IPS-20b (cell line): Measurements from ENCODE around the gene C2orf80.
"Not testable (repeated sequence)": the region's sequence is repeated elsewhere in the genome, so short reads cannot be mapped to it uniquely, and the experiment has no call there.

ENCODE experiments used
- H3K27ac ChIP-seq: one replicate; pipeline ENCODE4 v1.5.1; 2013; ENCODE audit warnings: low read length
- H3K27me3 ChIP-seq: 2 replicates; pipeline ENCODE4 v1.6.1; 2013; ENCODE audit warnings: mild to moderate bottlenecking, low read length, inconsistent platforms; ENCODE audit not compliant: insufficient read depth
- H3K36me3 ChIP-seq: 2 replicates; pipeline ENCODE4 v1.6.1; 2013; ENCODE audit warnings: low read depth, mild to moderate bottlenecking, inconsistent platforms, low read length, moderate library complexity; ENCODE audit not compliant: insufficient read depth
- H3K4me1 ChIP-seq: 2 replicates; pipeline ENCODE4 v1.6.1; 2013; ENCODE audit warnings: mild to moderate bottlenecking, control low read depth, inconsistent platforms, low read length, moderate library complexity; ENCODE audit not compliant: insufficient read depth
- H3K4me3 ChIP-seq: 2 replicates; pipeline ENCODE4 v1.5.1; 2013; ENCODE audit warnings: mild to moderate bottlenecking, low read length, inconsistent platforms
- H3K9ac ChIP-seq: 2 replicates; pipeline ENCODE4 v1.6.1; 2013; ENCODE audit warnings: low read depth, mild to moderate bottlenecking, inconsistent platforms, low read length, moderate library complexity
- H3K9me3 ChIP-seq: 2 replicates; pipeline ENCODE4 v1.6.1; 2013; ENCODE audit warnings: mild to moderate bottlenecking, low read depth, low read length, inconsistent platforms; ENCODE audit not compliant: insufficient read depth

Gene C2orf80

DNA sequence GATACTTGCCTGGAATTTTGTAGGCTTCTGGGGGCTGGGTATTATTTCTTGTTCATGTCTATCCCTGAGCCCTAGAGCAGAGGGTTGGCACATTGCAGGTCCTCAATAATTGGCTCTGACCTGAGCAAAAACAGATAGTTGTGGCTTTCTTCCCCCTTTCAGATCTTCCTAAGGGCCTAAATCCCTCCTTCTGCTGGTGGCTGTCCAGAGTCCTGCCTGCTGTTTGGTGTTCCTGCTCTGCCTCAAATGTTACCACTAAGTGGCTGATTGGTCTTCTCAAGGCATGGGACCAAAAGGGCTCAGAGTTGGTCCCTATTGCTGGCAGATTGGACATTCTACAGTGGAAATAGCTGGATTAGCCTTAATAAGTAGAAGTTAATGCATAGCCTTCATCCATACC, 42.8 kb downstream of the C2orf80 start:
- no peaks in the 10 kb centered on the region for H3K27me3 ChIP-seq
- H3K36me3 ChIP-seq = no peaks in the 10 kb centered on the region
- no peak overlapping the region for H3K9ac ChIP-seq
- no peak overlapping the region for H3K27ac ChIP-seq
- H3K4me3 ChIP-seq = no peak overlapping the region
- H3K4me1 ChIP-seq = peaks cover 11% of the 10 kb centered on the region; the same call in 1 of the 2 replicates
- peaks cover 6% of the 10 kb centered on the region; the same call in 1 of the 2 replicates for H3K9me3 ChIP-seq

DNA sequence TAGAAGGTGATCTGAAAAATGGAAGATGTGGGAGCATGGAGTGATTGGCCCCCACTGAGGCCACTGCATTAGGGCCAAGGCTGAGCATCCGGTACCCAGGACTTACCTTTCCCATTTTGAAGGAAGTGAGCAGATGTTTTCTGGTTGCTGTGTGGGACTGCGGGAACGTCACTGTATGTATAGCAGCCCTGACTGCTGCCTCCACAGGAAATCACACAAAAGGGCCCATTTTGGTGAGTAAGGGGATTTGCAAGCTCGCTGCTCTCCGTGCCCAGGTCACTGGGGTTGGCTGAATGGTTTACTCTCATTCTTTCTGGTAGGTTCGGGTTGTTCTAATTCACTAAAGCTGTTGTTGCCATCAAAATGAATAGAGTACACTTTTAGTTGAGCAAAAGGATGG, 43.8 kb downstream of the C2orf80 start, which contains the start of gene CRYGB:
CRYGB (minus strand) TSS at position 153 of the 400 bp plus-strand sequence; CDS start at position 115, 38 bp downstream.
- Histone ChIP-seq H3K4me3 (no peak within 1 kb of the TSS), H3K9me3 (no peaks in the 10 kb centered on the region), H3K9ac (no peak within 1 kb of the TSS), H3K27ac (no peak within 1 kb of the TSS), H3K36me3 (no peaks in the 10 kb centered on the region), H3K4me1 (peaks cover 11% of the 10 kb centered on the region; the same call in 1 of the 2 replicates), H3K27me3 (no peaks in the 10 kb centered on the region)

DNA sequence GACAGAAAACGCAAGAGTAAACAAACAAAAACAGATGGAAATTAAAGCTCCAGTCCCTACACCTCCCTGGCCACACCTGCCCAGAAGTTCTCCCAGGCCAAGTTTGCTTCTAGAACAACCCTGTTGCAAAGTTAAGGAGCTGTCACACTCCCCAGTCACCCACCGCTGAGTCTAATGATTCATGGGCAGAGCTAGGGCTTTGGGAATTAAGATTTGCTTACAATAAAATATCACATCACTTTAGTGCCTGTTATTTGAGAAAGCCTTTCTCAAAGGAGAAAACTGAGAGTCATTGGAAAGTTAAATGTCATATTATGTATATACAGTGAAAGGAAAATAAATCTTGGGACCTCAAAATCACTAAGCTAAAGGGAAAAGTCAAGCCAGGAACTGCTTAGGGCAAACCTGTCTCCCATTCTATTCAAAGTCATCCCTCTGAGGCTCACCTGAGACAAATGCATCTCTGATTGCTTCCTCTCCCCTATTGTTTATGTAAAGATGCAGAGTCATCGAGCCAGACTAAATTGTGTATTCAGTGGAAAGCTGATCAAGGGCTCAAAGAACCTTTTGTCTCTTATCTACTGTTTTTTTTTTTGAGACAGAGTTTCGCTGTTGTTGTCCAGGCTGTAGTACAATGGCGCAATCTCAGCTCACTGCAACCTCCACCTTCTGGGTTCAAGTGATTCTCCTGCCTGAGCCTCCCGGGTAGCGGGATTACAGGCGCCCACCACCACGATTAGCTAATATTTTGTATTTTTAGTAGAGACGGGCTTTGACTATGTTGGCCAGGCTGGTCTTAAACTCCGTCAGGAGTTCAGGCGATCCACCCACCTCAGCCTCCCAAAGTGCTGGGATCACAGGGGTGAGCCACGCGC, 46.7 kb downstream of the C2orf80 start:
- peaks cover 2% of the 10 kb centered on the region for H3K9me3 ChIP-seq
- H3K4me1 ChIP-seq = peaks cover 11% of the 10 kb centered on the region; the same call in 1 of the 2 replicates
- no peaks in the 10 kb centered on the region for H3K36me3 ChIP-seq
- peak overlapping the region; percentile 49; the same call in 1 of the 2 replicates for H3K9ac ChIP-seq
- H3K27me3 ChIP-seq = no peaks in the 10 kb centered on the region
- peak overlapping the region; percentile 1 for H3K27ac ChIP-seq
- H3K4me3 ChIP-seq = no peak overlapping the region

DNA sequence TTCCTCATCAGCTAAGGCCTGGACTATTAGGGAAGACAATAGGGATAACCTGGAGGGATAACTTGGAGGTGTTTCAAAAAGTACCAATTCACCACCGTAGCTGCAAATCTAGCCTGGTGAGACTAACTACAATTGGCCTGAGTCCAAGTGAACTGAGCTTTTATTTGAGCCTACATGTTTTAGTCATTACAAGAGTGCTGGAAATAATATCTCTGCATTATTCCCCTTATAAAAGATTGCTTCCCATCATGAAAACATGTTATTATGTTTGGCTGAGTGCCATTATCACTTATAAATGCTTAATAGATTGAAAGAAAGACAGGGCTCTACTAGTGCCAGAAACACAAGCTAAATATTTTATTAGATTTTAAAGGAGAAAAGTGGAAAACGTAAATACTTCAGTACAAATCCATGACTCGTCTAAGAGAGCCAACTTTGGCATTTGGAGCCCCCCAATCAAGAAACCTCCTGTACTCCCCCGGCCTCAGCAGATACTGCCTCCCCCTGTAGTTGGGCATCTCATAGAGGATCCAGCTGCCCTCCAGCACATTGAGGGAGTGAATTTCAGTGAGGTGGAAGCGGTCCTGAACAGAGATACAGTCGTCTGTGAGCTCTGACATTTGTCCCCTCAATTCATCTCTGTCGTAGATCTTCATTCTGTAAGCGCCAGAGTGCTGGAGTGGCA, 47.4 kb downstream of the C2orf80 start:
- Histone ChIP-seq H3K9me3 (peaks cover 5% of the 10 kb centered on the region), H3K27ac (peak overlapping the region; percentile 1), H3K27me3 (no peaks in the 10 kb centered on the region), H3K4me1 (peaks cover 11% of the 10 kb centered on the region; the same call in 1 of the 2 replicates), H3K4me3 (no peak overlapping the region), H3K9ac (peak overlapping the region; percentile 49; the same call in 1 of the 2 replicates), H3K36me3 (no peaks in the 10 kb centered on the region)

DNA sequence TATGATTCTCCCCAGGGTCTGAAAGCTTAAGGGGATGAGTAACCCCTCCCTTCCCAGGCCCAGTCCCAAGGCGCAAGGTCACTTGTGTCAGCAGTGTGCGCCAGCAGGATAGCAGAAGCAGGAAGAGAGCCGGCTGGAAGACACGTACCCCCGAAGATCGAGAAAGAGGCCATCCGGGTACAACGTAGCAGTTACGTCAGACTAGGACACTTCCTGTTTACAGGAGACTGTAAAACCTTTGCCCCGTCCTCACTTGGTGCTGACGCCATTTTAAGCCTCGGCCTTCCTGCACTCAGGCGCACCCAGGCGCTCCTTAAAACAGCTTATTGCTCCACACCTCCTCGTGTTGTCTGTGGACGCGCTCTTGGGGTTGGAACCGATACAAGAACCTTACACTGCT, 50.4 kb downstream of the C2orf80 start:
- Histone ChIP-seq H3K9me3 (peaks cover 5% of the 10 kb centered on the region), H3K36me3 (no peaks in the 10 kb centered on the region), H3K27ac (no peak overlapping the region), H3K9ac (no peak overlapping the region), H3K4me1 (peaks cover 8% of the 10 kb centered on the region; the same call in 1 of the 2 replicates), H3K4me3 (no peak overlapping the region), H3K27me3 (no peaks in the 10 kb centered on the region)

DNA sequence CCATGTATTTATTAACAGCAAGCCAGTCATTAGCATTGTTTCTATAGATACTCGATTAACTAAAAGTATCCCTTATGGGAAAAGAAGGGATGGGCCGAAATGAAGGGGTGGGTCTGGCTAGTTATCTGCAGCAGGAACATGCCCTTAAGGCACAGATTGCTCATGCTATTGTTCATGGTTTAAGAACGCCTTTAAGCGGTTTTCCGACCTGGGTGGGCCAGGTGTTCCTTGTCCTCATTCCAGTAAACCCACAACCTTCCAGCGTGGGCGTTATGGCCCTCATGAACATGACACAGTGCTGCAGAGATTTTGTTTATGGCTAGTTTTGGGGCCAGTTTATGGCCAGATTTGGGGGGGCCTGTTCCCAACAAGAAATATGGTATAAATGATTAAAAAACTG, 51.5 kb downstream of the C2orf80 start:
- H3K27ac ChIP-seq, H3K9me3 ChIP-seq, H3K9ac ChIP-seq: not testable (repeated sequence)

DNA sequence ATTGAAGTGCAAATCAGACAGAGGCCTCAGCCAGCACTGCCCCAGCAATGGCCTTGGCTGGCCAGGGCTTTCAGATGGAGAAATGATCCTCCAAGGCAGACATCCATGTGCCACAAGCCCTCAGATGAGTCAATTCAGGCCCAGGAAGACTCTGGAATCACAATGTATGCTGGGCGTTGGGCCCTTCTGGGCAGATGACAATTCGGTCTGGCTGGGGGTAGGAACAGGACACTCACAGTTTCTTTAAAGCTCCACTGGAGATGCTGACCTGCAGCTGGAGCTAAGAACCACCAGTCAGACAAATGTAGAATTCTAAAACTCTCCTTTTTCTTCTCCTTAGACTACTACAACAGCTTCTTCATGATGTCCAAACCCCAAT, 53.1 kb downstream of the C2orf80 start:
- peaks cover 5% of the 10 kb centered on the region for H3K9me3 ChIP-seq
- H3K9ac ChIP-seq = no peak overlapping the region
- H3K27ac ChIP-seq = no peak overlapping the region
- H3K36me3 ChIP-seq = no peaks in the 10 kb centered on the region
- H3K4me1 ChIP-seq = no peaks in the 10 kb centered on the region
- H3K4me3 ChIP-seq = no peak overlapping the region
- no peaks in the 10 kb centered on the region for H3K27me3 ChIP-seq

More for the DNA sequence above, 51.5 kb downstream of the C2orf80 start:
- H3K36me3 ChIP-seq, H3K27me3 ChIP-seq, H3K4me3 ChIP-seq, H3K4me1 ChIP-seq: not testable (repeated sequence)

DNA sequence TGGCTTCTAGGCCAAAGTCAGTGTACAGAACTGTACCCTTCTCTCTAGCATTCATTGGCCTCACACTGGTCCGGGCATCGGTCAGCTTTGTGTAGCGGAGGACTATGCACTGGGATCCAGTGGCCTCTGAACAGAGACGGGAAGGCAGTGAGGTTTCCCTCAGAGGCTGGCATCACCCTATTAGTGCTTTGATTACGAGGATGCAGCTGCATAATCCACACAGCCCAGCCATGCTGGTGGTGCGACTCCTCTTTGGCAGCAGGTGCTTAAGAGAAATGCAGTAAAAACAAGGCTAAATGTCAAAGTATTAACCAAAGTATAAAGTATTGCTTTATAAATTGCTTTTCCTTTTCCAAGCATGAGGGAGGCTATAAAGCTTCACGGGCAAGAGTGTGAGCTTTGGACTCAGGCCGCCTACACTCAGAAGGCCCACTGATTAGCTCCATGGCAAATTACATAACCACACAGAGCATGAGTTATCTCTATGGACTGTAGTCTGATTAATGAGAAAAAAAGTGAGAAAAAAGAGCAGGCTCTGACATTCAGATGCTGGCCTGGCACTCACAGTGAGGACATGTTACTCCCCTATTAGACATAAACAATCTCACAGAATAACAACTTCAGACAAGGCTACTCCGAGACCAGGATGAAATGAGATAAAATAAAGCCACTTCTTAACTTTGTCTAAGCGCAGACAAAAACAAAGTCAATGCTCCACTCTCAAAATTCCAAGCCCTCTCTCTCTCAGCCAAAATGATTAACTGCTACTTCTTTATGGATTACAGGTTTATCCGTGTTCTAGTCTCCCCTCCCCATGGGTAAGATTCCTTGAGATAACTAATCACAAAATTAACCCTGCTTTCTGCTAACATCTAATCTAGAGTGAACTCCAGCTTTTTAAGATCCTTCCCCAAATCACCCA, 53.8 kb downstream of the C2orf80 start:
- Histone ChIP-seq H3K4me3 (no peak overlapping the region), H3K4me1 (no peaks in the 10 kb centered on the region), H3K27ac (no peak overlapping the region), H3K27me3 (no peaks in the 10 kb centered on the region), H3K9ac (no peak overlapping the region), H3K36me3 (no peaks in the 10 kb centered on the region), H3K9me3 (peaks cover 5% of the 10 kb centered on the region)

DNA sequence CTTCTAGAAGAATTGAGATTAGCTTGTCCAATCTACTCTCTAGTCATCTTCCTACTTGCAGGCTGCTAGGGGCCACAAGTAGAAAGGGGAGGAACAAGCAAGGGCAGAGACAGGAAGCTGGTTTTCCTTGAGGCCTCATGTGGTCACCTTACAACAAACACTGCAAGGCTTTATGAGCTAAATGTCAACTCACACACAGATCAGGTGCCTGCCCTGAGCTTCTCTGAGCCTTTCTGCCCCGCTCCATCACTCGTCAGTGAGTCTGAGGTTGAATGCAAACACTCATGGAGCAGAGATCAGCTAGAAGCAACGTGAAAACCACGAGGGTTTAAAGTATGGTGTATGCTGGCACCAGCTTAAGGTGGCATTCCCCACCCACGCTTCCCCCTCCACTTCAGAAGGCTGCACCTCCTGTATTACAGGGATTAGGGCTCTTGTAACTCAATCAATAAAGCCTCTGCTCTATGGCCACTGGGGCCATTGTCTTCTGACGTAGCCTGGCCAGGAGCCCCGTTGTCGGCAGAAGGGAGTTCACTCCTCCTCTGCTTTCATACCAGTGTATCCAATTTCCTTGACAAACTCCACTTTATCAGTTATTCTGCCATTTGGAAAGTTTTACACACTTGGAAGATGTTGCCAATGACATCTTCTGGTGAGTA, 54.8 kb downstream of the C2orf80 start:
- no peak overlapping the region for H3K27ac ChIP-seq
- H3K4me1 ChIP-seq = no peaks in the 10 kb centered on the region
- H3K4me3 ChIP-seq = no peak overlapping the region
- no peaks in the 10 kb centered on the region for H3K27me3 ChIP-seq
- no peak overlapping the region for H3K9ac ChIP-seq
- no peaks in the 10 kb centered on the region for H3K36me3 ChIP-seq
- peaks cover 5% of the 10 kb centered on the region for H3K9me3 ChIP-seq

DNA sequence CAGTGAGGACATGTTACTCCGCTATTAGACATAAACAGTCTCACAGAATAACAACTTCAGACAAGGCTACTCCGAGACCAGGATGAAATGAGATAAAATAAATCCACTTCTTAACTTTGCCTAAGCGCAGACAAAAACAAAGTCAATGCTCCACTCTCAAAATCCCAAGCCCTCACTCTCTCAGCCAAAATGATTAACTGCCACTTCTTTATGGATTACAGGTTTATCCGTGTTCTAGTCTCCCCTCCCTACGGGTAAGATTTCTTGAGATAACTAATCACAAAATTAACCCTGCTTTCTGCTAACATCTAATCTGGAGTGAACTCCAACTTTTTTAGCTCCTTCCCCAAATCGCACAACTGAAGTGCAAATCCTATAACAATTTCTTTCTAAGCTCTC, 59.1 kb downstream of the C2orf80 start:
- Histone ChIP-seq H3K4me1 (no peaks in the 10 kb centered on the region), H3K27ac (no peak overlapping the region), H3K4me3 (no peak overlapping the region), H3K9ac (no peak overlapping the region), H3K27me3 (no peaks in the 10 kb centered on the region), H3K36me3 (no peaks in the 10 kb centered on the region), H3K9me3 (no peaks in the 10 kb centered on the region)
